ENCODE results near the gene SPTB. TPM values are rescaled to one million over a fixed set of nuclear protein-coding genes. Genes with fewer than 3 reads are reported as not detected.

SPTB gene
- total RNA-seq, 2 experiments from 2014 or later = 0.03 to 0.08 TPM

GRCh38 chr14:64702493-64703394, 177.0 kb downstream of the SPTB start:
- no peaks in the 10 kb centered on the region for H3K36me3 Mint-ChIP-seq (ENCODE audit: low read depth)
- H3K4me1 Mint-ChIP-seq (ENCODE audit: low read depth) = peaks cover 48% of the 10 kb centered on the region
- ChIA-PET CTCF (interaction anchor here (2.1 kb wide), 1 partner anchor 189 kb away, joined by 4 read pairs; no protein-coding TSS in a partner anchor), POLR2A (interaction anchor here (1.3 kb wide), 1 partner anchor 53 kb away, joined by 3 read pairs; no protein-coding TSS in a partner anchor)
- TF ChIP-seq CTCF (IDR thresholded peaks at IDR 0.05) = no peak
- H3K4me1 ChIP-seq (ENCODE audit: insufficient read depth, low read length) = peaks cover 70% of the 10 kb centered on the region
- ATAC-seq (ENCODE audit: poor library complexity) = peak; percentile 49
- peak overlapping the region; percentile 76 for H3K4me3 Mint-ChIP-seq
- no peak overlapping the region for H3K27ac ChIP-seq (ENCODE audit: low read depth in 1 of 2, low read length in 2 of 2)
- peaks cover 59% of the 10 kb centered on the region for H3K27me3 Mint-ChIP-seq
- DNase-seq = peak in 6 of 14 experiments; percentile 29 to 67 (median 54)
- peaks cover 5 to 35% of the 10 kb centered on the region in 2 experiments for H3K27me3 ChIP-seq (ENCODE audit: control insufficient read depth in 1 of 2, insufficient read depth in 2 of 2, low read length in 2 of 2)
- no peaks in the 10 kb centered on the region for H3K36me3 ChIP-seq (ENCODE audit: insufficient read depth, low read length)
- intact Hi-C loops (cut with DNase I, micrococcal nuclease) = no loop called here
- peaks cover 0 to 3% of the 10 kb centered on the region in 2 experiments for H3K9me3 ChIP-seq (ENCODE audit: control insufficient read depth in 1 of 2, insufficient read depth in 1 of 2, low read length in 2 of 2)
- H3K9me3 Mint-ChIP-seq = no peaks in the 10 kb centered on the region
- H3K4me3 ChIP-seq (ENCODE audit: low read length) = peak overlapping the region; percentile 66
- H3K27ac Mint-ChIP-seq = peak overlapping the region; percentile 71

- intact Hi-C loops (cut with DNase I, micrococcal nuclease) = no loop called here
- CTCF ChIA-PET = no interaction called here
- H3K9me3 Mint-ChIP-seq = no peaks in the 10 kb centered on the region
- H3K36me3 ChIP-seq (ENCODE audit: insufficient read depth, low read length) = no peaks in the 10 kb centered on the region
- no peak overlapping the region for H3K27ac Mint-ChIP-seq
- peaks cover 53% of the 10 kb centered on the region for H3K27me3 Mint-ChIP-seq
- H3K4me1 ChIP-seq (ENCODE audit: insufficient read depth, low read length) = peaks cover 72% of the 10 kb centered on the region
- H3K27me3 ChIP-seq (ENCODE audit: control insufficient read depth in 1 of 2, insufficient read depth in 2 of 2, low read length in 2 of 2) = peaks cover 5 to 35% of the 10 kb centered on the region in 2 experiments
- H3K4me3 ChIP-seq (ENCODE audit: low read length) = no peak overlapping the region
- H3K36me3 Mint-ChIP-seq (ENCODE audit: low read depth) = no peaks in the 10 kb centered on the region
- DNase-seq (no peak), ATAC-seq (ENCODE audit: poor library complexity) (no peak)
- no peak overlapping the region for H3K4me3 Mint-ChIP-seq
- H3K27ac ChIP-seq (ENCODE audit: low read depth in 1 of 2, low read length in 2 of 2) = no peak overlapping the region
- H3K4me1 Mint-ChIP-seq (ENCODE audit: low read depth) = peaks cover 48% of the 10 kb centered on the region
- POLR2A ChIA-PET = interaction anchor here (0.7 kb wide), 1 partner anchor 15 kb away, joined by 3 read pairs; no protein-coding TSS in a partner anchor
- H3K9me3 ChIP-seq (ENCODE audit: control insufficient read depth in 1 of 2, insufficient read depth in 1 of 2, low read length in 2 of 2) = peaks cover 0 to 3% of the 10 kb centered on the region in 2 experiments
- TF ChIP-seq CTCF (IDR thresholded peaks at IDR 0.05) = no peak
Measured at GRCh38 chr14:64701660-64702059, 178.0 kb downstream of the SPTB start.

- H3K27me3 Mint-ChIP-seq = peaks cover 51% of the 10 kb centered on the region
Measured at GRCh38 chr14:64700894-64701293, 178.8 kb downstream of the SPTB start.

More at GRCh38 chr14:64700894-64701293, 178.8 kb downstream of the SPTB start:
- Mint-ChIP-seq H3K9me3 (no peaks in the 10 kb centered on the region), H3K4me3 (no peak overlapping the region), H3K4me1 (ENCODE audit: low read depth) (peaks cover 54% of the 10 kb centered on the region), H3K27ac (no peak overlapping the region), H3K36me3 (ENCODE audit: low read depth) (no peaks in the 10 kb centered on the region)
- intact Hi-C loops (cut with DNase I, micrococcal nuclease) = no loop called here
- H3K36me3 ChIP-seq (ENCODE audit: insufficient read depth, low read length) = no peaks in the 10 kb centered on the region
- CTCF ChIA-PET = interaction anchor here (0.7 kb wide), 1 partner anchor 191 kb away, joined by 3 read pairs; no protein-coding TSS in a partner anchor
- no peak for TF ChIP-seq CTCF (IDR thresholded peaks at IDR 0.05)
- H3K27me3 ChIP-seq (ENCODE audit: control insufficient read depth in 1 of 2, insufficient read depth in 2 of 2, low read length in 2 of 2) = peaks cover 4 to 34% of the 10 kb centered on the region in 2 experiments
- H3K27ac ChIP-seq (ENCODE audit: low read depth in 1 of 2, low read length in 2 of 2) = no peak overlapping the region
- H3K4me1 ChIP-seq (ENCODE audit: insufficient read depth, low read length) = peaks cover 71% of the 10 kb centered on the region
- H3K9me3 ChIP-seq (ENCODE audit: control insufficient read depth in 1 of 2, insufficient read depth in 1 of 2, low read length in 2 of 2) = peaks cover 0 to 3% of the 10 kb centered on the region in 2 experiments
- ATAC-seq (ENCODE audit: poor library complexity) (no peak), DNase-seq (no peak)
- POLR2A ChIA-PET = no interaction called here
- no peak overlapping the region for H3K4me3 ChIP-seq (ENCODE audit: low read length)

All from CD4-positive, alpha-beta T cell (primary cell).